OCI-LY3 (cell line): ENCODE data around the gene BRSK2.
"Not testable (repeated sequence)": the region's sequence is repeated elsewhere in the genome, so short reads cannot be mapped to it uniquely, and the experiment has no call there.

ENCODE experiments used
- H2AFZ ChIP-seq: fragments of 200-600, 300-600 bp; shearing (Covaris generic); 2 replicates; pipeline ENCODE4 v1.6.0; 2014; ENCODE audit warnings: antibody characterized with exemption, low read depth, low read length
- H3K27ac ChIP-seq: fragments of 200-600, 300-600 bp; sonication (generic); 2 replicates; pipeline ENCODE4 v1.5.1; 2014; ENCODE audit warnings: mild to moderate bottlenecking, low read length, moderate library complexity, mixed read lengths
- H3K27me3 ChIP-seq: fragments of 200-600, 300-600 bp; sonication (generic); 2 replicates; pipeline ENCODE4 v1.6.1; 2014; ENCODE audit warnings: low read depth, low read length, mixed read lengths
- H3K36me3 ChIP-seq: fragments of 200-600, 300-600 bp; sonication (generic); replicated peaks from 2 replicates; pipeline ENCODE3; 2014; ENCODE audit warnings: low read depth, low read length, mixed read lengths
- H3K4me1 ChIP-seq: fragments of 300-600, 200-600 bp; sonication (generic); 2 replicates; pipeline ENCODE4 v1.6.1; 2014; ENCODE audit warnings: low read length, mixed read lengths
- H3K4me2 ChIP-seq: fragments of 200-600, 300-600 bp; sonication (generic); 2 replicates; pipeline ENCODE4 v1.6.1; 2014; ENCODE audit warnings: low read length, mixed read lengths
- H3K4me3 ChIP-seq: fragments of 300-600, 200-600 bp; sonication (generic); 2 replicates; pipeline ENCODE4 v1.5.1; 2014; ENCODE audit warnings: antibody characterized with exemption, mild to moderate bottlenecking, low read length, moderate library complexity
- H3K79me2 ChIP-seq: fragments of 300-600, 200-600 bp; shearing (Covaris generic); 2 replicates; pipeline ENCODE4 v1.6.1; 2014; ENCODE audit warnings: mild to moderate bottlenecking, low read length, mixed read lengths
- H3K9ac ChIP-seq: fragments of 300-600, 200-600 bp; shearing (Covaris generic); 2 replicates; pipeline ENCODE4 v1.6.0; 2014; ENCODE audit warnings: mild to moderate bottlenecking, low read length, moderate library complexity
- H3K9me3 ChIP-seq: fragments of 200-600, 300-600 bp; shearing (Covaris generic); 2 replicates; pipeline ENCODE4 v1.6.1; 2014; ENCODE audit warnings: low read length, mixed read lengths; ENCODE audit not compliant: insufficient read depth
- H4K20me1 ChIP-seq: fragments of 200-600, 300-600 bp; sonication (generic); 2 replicates; pipeline ENCODE4 v1.6.1; 2016; ENCODE audit warnings: low read length, mixed read lengths; ENCODE audit not compliant: insufficient read depth
- EZH2phosphoT487 ChIP-seq: fragments of 200-600 bp; shearing (Covaris generic); IDR thresholded peaks from 2 replicates; pipeline ENCODE4 v1.6.1; 2018; ENCODE audit warnings: antibody characterized with exemption, mixed run types, low read depth
- TF ChIP-seq, protein P1 (sequence below): fragments of 200-600, 300-600 bp; sonication (generic); IDR thresholded peaks from 2 replicates; pipeline ENCODE4 v1.5.1; 2014; ENCODE audit warnings: antibody characterized with exemption, low read length, low read depth

The BRSK2 gene

DNA sequence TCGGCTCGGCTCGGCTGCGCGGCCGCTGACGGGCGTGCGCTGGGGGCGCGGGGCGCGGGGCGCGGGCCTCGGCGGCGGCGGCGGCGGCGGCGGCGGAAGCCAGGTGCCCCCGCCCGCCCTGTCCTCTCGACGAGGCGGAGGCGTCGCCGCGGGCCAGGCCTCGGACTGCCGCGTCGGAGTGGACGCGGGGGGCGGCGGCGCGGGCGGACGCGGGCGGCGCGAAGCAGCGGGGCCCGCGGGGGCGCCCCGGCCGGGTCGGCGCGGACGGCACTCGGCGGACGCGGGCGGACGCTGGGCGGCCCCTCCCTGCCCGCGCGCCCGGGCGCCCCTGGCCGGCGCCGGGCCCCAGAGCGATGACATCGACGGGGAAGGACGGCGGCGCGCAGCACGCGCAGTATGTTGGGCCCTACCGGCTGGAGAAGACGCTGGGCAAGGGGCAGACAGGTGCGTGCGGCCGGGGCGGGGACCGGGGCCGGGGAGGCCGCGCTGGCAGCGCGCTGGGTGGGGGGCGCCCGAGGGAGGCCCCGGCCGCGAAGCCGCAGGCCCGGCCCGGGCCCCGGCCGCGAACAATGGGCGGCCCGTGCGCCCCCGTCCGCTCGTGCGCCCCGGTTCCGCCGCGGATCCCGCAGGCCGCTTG is at the start of gene BRSK2:
Gene BRSK2 (plus strand): TSS at position 3 of the 637 bp plus-strand sequence. CDS start 351 bp downstream, at position 354.
- no peaks in the 10 kb centered on the region for H3K79me2 ChIP-seq
- H4K20me1 ChIP-seq: no peaks in the 10 kb centered on the region
- H3K9me3 ChIP-seq: no peaks in the 10 kb centered on the region
- H2AFZ ChIP-seq: no peak within 1 kb of the TSS
- H3K9ac ChIP-seq: no peak within 1 kb of the TSS
- no peak within 1 kb of the TSS for H3K27ac ChIP-seq
- H3K4me3 ChIP-seq: peak within 1 kb of the TSS; percentile 30; the same call in 1 of the 2 replicates
- peak within 1 kb of the TSS; percentile 44 for H3K4me2 ChIP-seq
- no peaks in the 10 kb centered on the region for H3K27me3 ChIP-seq
- no peak for TF ChIP-seq EZH2phosphoT487
- TF ChIP-seq, protein P1, sequence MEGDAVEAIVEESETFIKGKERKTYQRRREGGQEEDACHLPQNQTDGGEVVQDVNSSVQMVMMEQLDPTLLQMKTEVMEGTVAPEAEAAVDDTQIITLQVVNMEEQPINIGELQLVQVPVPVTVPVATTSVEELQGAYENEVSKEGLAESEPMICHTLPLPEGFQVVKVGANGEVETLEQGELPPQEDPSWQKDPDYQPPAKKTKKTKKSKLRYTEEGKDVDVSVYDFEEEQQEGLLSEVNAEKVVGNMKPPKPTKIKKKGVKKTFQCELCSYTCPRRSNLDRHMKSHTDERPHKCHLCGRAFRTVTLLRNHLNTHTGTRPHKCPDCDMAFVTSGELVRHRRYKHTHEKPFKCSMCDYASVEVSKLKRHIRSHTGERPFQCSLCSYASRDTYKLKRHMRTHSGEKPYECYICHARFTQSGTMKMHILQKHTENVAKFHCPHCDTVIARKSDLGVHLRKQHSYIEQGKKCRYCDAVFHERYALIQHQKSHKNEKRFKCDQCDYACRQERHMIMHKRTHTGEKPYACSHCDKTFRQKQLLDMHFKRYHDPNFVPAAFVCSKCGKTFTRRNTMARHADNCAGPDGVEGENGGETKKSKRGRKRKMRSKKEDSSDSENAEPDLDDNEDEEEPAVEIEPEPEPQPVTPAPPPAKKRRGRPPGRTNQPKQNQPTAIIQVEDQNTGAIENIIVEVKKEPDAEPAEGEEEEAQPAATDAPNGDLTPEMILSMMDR: no peak
- no peaks in the 10 kb centered on the region for H3K36me3 ChIP-seq
- H3K4me1 ChIP-seq: no peaks in the 10 kb centered on the region

DNA sequence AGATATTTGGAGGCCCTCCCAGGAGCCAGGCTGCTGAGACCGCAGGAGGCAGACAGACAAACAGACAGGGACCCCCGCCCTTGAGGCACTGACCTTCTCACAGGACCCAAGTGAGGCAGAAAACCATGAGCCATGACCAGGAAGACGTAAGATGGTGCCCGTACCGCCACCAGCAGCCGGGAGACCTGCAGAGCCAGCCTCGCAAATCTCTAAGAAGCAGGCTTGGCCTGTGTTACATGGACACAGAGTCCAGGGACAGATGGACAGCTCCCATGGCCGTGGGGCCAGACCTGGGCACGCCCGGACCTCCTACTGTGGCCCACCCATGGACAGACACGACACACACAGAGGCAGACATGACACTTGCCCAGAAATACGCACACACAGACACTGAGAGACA is 49.6 kb upstream of the BRSK2 start:
- H3K4me1 ChIP-seq: no peaks in the 10 kb centered on the region
- no peak overlapping the region for H2AFZ ChIP-seq
- no peaks in the 10 kb centered on the region for H3K36me3 ChIP-seq
- no peaks in the 10 kb centered on the region for H3K27me3 ChIP-seq
- no peak overlapping the region for H3K4me2 ChIP-seq
- H3K4me3 ChIP-seq: no peak overlapping the region
- no peaks in the 10 kb centered on the region for H3K79me2 ChIP-seq
- H3K27ac ChIP-seq: no peak overlapping the region
- no peaks in the 10 kb centered on the region for H4K20me1 ChIP-seq
- no peaks in the 10 kb centered on the region for H3K9me3 ChIP-seq
- TF ChIP-seq, protein P1: no peak
- no peak for TF ChIP-seq EZH2phosphoT487
- no peak overlapping the region for H3K9ac ChIP-seq

DNA sequence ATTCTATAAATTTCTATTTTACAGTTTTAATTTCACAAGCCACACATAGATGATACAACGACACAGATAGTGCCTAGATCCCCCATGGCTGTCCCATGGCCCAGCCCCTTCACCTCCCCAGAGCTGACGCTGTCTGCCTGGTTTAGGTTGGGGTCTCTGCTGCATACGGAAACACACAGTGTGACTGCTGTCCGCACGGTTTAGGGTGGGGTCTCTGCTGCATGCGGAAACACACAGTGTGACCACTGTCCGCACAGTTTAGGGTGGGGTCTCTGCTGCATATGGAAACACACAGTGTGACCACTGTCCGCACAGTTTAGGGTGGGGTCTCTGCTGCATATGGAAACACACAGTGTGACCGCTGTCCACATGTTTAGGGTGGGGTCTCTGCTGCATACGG is 48.5 kb upstream of the BRSK2 start:
- H3K27me3 ChIP-seq, H2AFZ ChIP-seq, H3K4me1 ChIP-seq, H3K9me3 ChIP-seq, H3K36me3 ChIP-seq, H3K27ac ChIP-seq, H4K20me1 ChIP-seq, H3K4me3 ChIP-seq, H3K4me2 ChIP-seq, H3K79me2 ChIP-seq, H3K9ac ChIP-seq: not testable (repeated sequence)

DNA sequence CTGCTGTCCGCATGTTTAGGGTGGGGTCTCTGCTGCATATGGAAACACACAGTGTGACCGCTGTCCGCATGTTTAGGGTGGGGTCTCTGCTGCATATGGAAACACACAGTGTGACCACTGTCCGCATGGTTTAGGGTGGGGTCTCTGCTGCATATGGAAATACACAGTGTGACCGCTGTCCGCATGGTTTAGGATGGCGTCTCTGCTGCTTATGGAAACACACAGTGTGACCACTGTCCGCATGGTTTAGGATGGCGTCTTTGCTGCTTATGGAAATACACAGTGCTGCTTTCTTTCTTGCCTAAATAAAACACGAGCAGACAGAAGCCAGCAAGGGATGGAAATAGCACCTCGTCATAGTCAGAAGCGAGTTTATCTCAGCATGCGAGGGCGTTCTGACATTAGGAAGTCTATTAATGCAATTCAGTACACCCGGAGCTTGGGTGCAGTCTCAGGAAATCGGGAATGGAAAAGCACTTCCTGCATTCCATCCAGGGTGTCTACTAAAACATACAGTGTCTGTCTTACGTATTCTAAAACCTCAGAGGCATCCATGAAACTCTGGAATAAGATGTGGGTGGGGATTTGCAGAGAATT is 47.7 kb upstream of the BRSK2 start:
- Histone ChIP-seq H3K4me2 (no peak overlapping the region), H2AFZ (no peak overlapping the region), H3K4me1 (no peaks in the 10 kb centered on the region), H3K79me2 (no peaks in the 10 kb centered on the region), H4K20me1 (no peaks in the 10 kb centered on the region), H3K27me3 (no peaks in the 10 kb centered on the region), H3K27ac (no peak overlapping the region), H3K9ac (no peak overlapping the region), H3K9me3 (no peaks in the 10 kb centered on the region), H3K36me3 (no peaks in the 10 kb centered on the region), H3K4me3 (no peak overlapping the region)
- no peak for TF ChIP-seq EZH2phosphoT487
- TF ChIP-seq, protein P1: no peak
